ENCODE data around the gene AFG1L.

DNA sequence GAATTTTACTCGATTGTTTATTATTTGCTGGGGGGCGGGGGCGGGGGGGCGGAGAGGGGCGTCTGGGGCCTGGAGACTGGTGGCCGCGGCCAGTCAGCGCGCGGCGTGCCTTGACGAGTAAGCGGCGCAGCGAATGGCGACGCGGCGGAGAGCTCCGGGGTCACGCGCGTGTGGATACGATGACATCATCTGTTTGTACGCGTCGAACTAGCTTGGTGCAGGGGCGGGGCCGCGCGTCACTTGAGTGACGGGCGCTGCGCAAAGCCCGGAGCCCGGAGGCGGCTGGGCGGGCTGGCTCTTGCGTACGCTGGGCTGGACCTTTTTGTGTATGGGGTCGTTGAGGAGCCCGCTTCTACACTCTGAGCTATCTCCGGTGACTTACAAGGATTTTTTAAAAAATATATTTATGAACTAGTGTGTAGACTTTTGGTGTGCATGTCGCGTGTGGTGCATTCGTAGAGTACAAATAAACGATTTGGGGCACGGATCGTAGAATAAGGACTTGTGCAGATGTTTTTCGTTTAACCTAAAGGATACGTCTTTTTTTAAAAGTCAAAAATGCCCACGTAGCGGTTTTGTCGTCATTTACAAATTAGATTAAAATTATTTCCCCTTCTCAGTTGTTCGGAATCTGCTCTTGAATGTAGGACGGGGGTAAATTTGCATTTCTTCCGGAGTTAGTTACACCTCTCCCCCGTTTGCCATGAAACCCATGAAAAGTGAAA, 263.7 kb downstream of the AFG1L start:
- TF ChIP-seq, protein P1, sequence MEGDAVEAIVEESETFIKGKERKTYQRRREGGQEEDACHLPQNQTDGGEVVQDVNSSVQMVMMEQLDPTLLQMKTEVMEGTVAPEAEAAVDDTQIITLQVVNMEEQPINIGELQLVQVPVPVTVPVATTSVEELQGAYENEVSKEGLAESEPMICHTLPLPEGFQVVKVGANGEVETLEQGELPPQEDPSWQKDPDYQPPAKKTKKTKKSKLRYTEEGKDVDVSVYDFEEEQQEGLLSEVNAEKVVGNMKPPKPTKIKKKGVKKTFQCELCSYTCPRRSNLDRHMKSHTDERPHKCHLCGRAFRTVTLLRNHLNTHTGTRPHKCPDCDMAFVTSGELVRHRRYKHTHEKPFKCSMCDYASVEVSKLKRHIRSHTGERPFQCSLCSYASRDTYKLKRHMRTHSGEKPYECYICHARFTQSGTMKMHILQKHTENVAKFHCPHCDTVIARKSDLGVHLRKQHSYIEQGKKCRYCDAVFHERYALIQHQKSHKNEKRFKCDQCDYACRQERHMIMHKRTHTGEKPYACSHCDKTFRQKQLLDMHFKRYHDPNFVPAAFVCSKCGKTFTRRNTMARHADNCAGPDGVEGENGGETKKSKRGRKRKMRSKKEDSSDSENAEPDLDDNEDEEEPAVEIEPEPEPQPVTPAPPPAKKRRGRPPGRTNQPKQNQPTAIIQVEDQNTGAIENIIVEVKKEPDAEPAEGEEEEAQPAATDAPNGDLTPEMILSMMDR (IDR thresholded peaks at IDR 0.05; ENCODE audit: low read depth, low read length) = no peak
- no peak for TF ChIP-seq EZH2phosphoT487 (IDR thresholded peaks at IDR 0.05; ENCODE audit: low read depth)

Data from OCI-LY3 (cell line).